Measurements from ENCODE around the gene SLBP.

- TF ChIP-seq CTCF (IDR thresholded peaks at IDR 0.05; ENCODE audit: control extremely low read depth in 1 of 3, insufficient read depth in 1 of 3, low read depth in 1 of 3, low read length in 3 of 3) (no peak), GABPA (IDR thresholded peaks at IDR 0.05; ENCODE audit: borderline replicate concordance, insufficient read depth, low read length) (no peak), POLR2A (IDR thresholded peaks at IDR 0.05; ENCODE audit: control extremely low read depth in 1 of 2, low read depth in 2 of 2, low read length in 2 of 2) (no peak), EP300 (IDR thresholded peaks at IDR 0.05; ENCODE audit: borderline replicate concordance in 1 of 2, low read depth in 2 of 2, low read length in 2 of 2) (no peak), EZH2 (IDR thresholded peaks at IDR 0.05; ENCODE audit: low read depth, low read length, severe bottlenecking) (no peak), JUN (IDR thresholded peaks at IDR 0.05; ENCODE audit: low read depth, low read length) (no peak), YY1 (IDR thresholded peaks at IDR 0.05; ENCODE audit: low read depth, low read length) (no peak), JUND (IDR thresholded peaks at IDR 0.05; ENCODE audit: low read length) (no peak), ATF3 (IDR thresholded peaks at IDR 0.05; ENCODE audit: insufficient read depth, low read depth, low read length) (no peak), RAD21 (IDR thresholded peaks at IDR 0.05 in 1 of 2, conservative IDR thresholded peaks at IDR 0.05 in 1 of 2; ENCODE audit: low read depth in 2 of 2, low read length in 2 of 2) (no peak), POU5F1 (IDR thresholded peaks at IDR 0.05; ENCODE audit: low read depth, low read length) (no peak), RNF2 (IDR thresholded peaks at IDR 0.05; ENCODE audit: borderline replicate concordance, low read depth, low read length, missing control alignments, poor library complexity, severe bottlenecking) (no peak)
Measured at GRCh38 chr4:1750381-1751154, 38.4 kb upstream of the SLBP start.

All from H1 (cell line).